Measurements from ENCODE around the gene PRKD1.

GRCh38 chr14:29898470-29898869 lies 29.2 kb downstream of the PRKD1 start:
- TF ChIP-seq CTCF (IDR thresholded peaks at IDR 0.05 in 8 of 11, conservative IDR thresholded peaks at IDR 0.05 in 3 of 11) (no peak), POLR2A (IDR thresholded peaks at IDR 0.05) (no peak), POLR2AphosphoS5 (IDR thresholded peaks at IDR 0.05) (no peak)

Data from spleen (tissue), 7 donors.